Smooth muscle cell (in vitro differentiated cells): ENCODE results near the gene PHF20. TPM values are rescaled to one million over a fixed set of nuclear protein-coding genes. Genes with fewer than 3 reads are reported as not detected.

Source experiments
- DNase-seq: peaks from one replicate; lab custom pipeline; 2025; ENCODE audit not compliant: unreplicated experiment; lab: John Stamatoyannopoulos, UW
- H2AFZ ChIP-seq: fragments of 200-600 bp; sonication (generic); 2 replicates; pipeline ENCODE4 v1.6.0; 2016; ENCODE audit warnings: antibody characterized with exemption, low read depth, mild to moderate bottlenecking
- H3F3A ChIP-seq: fragments of 200-600 bp; sonication (generic); 2 replicates; pipeline ENCODE4 v1.6.0; 2017; ENCODE audit warnings: antibody characterized with exemption, low read depth
- H3K27ac ChIP-seq: fragments of 200-600 bp; sonication (generic); 2 replicates; pipeline ENCODE4 v1.5.1; 2016; ENCODE audit warnings: low read depth, mild to moderate bottlenecking
- H3K27me3 ChIP-seq: fragments of 200-600 bp; sonication (generic); 2 replicates; pipeline ENCODE4 v1.6.1; 2016; ENCODE audit warnings: low read depth, mild to moderate bottlenecking
- H3K36me3 ChIP-seq: fragments of 200-600 bp; sonication (generic); 2 replicates; pipeline ENCODE4 v1.5.1; 2016; ENCODE audit warnings: low read depth
- H3K4me1 ChIP-seq: fragments of 200-600 bp; sonication (generic); 2 replicates; pipeline ENCODE4 v1.5.1; 2016; ENCODE audit warnings: low read depth
- H3K4me2 ChIP-seq: fragments of 200-600 bp; sonication (generic); 2 replicates; pipeline ENCODE4 v1.6.0; 2016; ENCODE audit warnings: mild to moderate bottlenecking
- H3K4me3 ChIP-seq: fragments of 200-600 bp; sonication (generic); 2 replicates; pipeline ENCODE4 v1.5.1; 2016; ENCODE audit warnings: mild to moderate bottlenecking
- H3K79me2 ChIP-seq: fragments of 200-600 bp; sonication (generic); 2 replicates; pipeline ENCODE4 v1.6.0; 2016; ENCODE audit warnings: low read depth, mild to moderate bottlenecking
- H3K9ac ChIP-seq: fragments of 200-600 bp; sonication (generic); 2 replicates; pipeline ENCODE4 v1.6.0; 2016; ENCODE audit warnings: low read depth
- H3K9me3 ChIP-seq: fragments of 200-600 bp; sonication (generic); replicated peaks from 2 replicates; pipeline ENCODE4 v1.5.1; 2016; ENCODE audit warnings: low read depth
- H4K20me1 ChIP-seq: fragments of 200-600 bp; sonication (generic); 2 replicates; pipeline ENCODE4 v1.6.0; 2016; ENCODE audit warnings: low read depth
- CTCF ChIP-seq: fragments of 200-600 bp; sonication (generic); IDR thresholded peaks from 2 replicates; pipeline ENCODE4 v1.5.1; 2017; ENCODE audit warnings: borderline replicate concordance, mild to moderate bottlenecking, antibody characterized with exemption; ENCODE audit not compliant: insufficient read depth, poor library complexity, severe bottlenecking
- whole genome bisulfite sequencing: methylation state at CpG from one replicate; pipeline ENCODE4 v1.1.7; 2016; ENCODE audit warnings: low lambda C conversion rate; 5-methylcytosine and 5-hydroxymethylcytosine counted together
- polyA plus RNA-seq: library from polyadenylated mRNA; unstranded; fragments of >200 nt; fragmentation: Nextera tagmentation; extraction: Ambion mirVana; gene quantifications from 2 replicates; pipeline ENCODE4 v1.2.1, GENCODE V29; 2016
- total RNA-seq: library from RNA; depleted of rRNA; stranded (reverse); fragments of >200 nt; gene quantifications from 2 replicates; pipeline ENCODE4 v1.2.3, GENCODE V29; 2014

PHF20 gene
- total and polyA plus RNA-seq, 2 experiments from 2014 or later: 23.3 to 27.4 TPM

DNA sequence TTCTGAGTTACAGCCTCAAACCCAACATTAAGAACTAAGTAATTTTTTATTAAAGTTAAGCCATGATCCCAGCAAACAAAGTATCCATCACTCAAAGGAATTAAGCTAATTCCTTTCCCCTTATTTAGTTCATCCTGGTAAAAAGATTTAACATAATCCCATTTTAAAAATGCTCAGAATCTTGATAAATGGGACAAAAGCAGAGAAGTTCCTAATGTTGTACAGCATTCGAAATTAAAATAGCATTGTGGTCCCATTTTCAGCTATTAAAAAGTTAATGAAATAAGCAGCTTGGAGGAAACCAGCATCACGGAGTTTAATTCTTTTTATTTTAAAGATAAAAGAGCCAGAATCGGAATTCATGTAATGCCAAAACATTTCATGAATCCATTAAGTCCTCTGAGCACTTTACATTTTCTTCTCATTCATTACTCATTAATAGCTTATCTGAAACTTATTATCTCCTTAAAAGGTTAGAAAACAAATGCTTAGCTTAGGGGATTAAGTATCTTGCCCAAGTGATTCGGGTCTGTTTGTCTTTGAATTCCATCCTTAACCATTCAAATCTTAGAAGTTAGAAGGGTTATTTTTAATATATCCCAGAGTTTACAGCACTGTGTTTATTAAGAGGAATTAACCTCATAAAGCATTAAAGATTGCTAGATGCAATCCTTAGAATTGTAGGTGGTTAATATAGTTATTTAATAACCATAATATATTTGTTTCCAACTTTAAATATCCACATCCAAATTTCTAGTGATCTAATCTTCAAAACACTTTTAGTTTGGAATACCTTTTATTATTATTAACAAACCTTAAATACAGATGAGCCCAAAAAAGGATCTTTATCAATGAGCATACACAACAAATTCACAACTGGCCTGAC lies 41.0 kb upstream of the PHF20 start:
- no peak overlapping the region for H3K4me3 ChIP-seq
- peaks cover 100% of the 10 kb centered on the region for H4K20me1 ChIP-seq

GRCh38 chr20:35731469-35731788 lies 40.4 kb upstream of the PHF20 start:
- H3K4me3 ChIP-seq: no peak overlapping the region
- peaks cover 26% of the 10 kb centered on the region for H3F3A ChIP-seq
- H3K27me3 ChIP-seq: no peaks in the 10 kb centered on the region
- peaks cover 16% of the 10 kb centered on the region for H3K4me1 ChIP-seq
- peak overlapping the region; percentile 56 for H3K27ac ChIP-seq
- 86% methylated on average over 2 of the region's 2 CpGs for WGBS
- peaks cover 54% of the 10 kb centered on the region for H3K36me3 ChIP-seq
- DNase-seq: no peak
- no peak overlapping the region for H3K9ac ChIP-seq
- H3K79me2 ChIP-seq: peaks cover 98% of the 10 kb centered on the region
- H4K20me1 ChIP-seq: peaks cover 100% of the 10 kb centered on the region
- H3K9me3 ChIP-seq: no peaks in the 10 kb centered on the region
- no peak overlapping the region for H2AFZ ChIP-seq
- H3K4me2 ChIP-seq: peak overlapping the region; percentile 37
- no peak for TF ChIP-seq CTCF

More for the DNA sequence above, 41.0 kb upstream of the PHF20 start:
- no peak for TF ChIP-seq CTCF
- Histone ChIP-seq H3K9ac (no peak overlapping the region), H3K9me3 (no peaks in the 10 kb centered on the region), H3K36me3 (peaks cover 59% of the 10 kb centered on the region), H3K4me1 (peaks cover 12% of the 10 kb centered on the region), H3K79me2 (peaks cover 98% of the 10 kb centered on the region), H3K27me3 (no peaks in the 10 kb centered on the region), H3K27ac (peak overlapping the region; percentile 56), H3K4me2 (peak overlapping the region; percentile 37), H3F3A (peaks cover 27% of the 10 kb centered on the region), H2AFZ (no peak overlapping the region)
- 51% methylated on average over 4 of the region's 4 CpGs for WGBS
- no peak for DNase-seq

- Histone ChIP-seq H3K27me3 (no peaks in the 10 kb centered on the region), H3K9ac (no peak overlapping the region), H3K4me3 (no peak overlapping the region), H3K4me1 (peaks cover 16% of the 10 kb centered on the region), H3K4me2 (peak overlapping the region; percentile 37), H3F3A (peaks cover 22% of the 10 kb centered on the region), H4K20me1 (peaks cover 100% of the 10 kb centered on the region), H3K79me2 (peaks cover 98% of the 10 kb centered on the region), H3K36me3 (peaks cover 49% of the 10 kb centered on the region), H2AFZ (no peak overlapping the region), H3K9me3 (no peaks in the 10 kb centered on the region), H3K27ac (peak overlapping the region; percentile 56)
- no peak for DNase-seq
- TF ChIP-seq CTCF: no peak
- 95% methylated on average over 24 of the region's 24 CpGs for WGBS
Observed at GRCh38 chr20:35731862-35732643, 39.8 kb upstream of the PHF20 start.
